B cell (primary cell): ENCODE measurements around the gene IGLL5. TPM values are rescaled to one million over a fixed set of nuclear protein-coding genes. Genes with fewer than 3 reads are reported as not detected.
A peak's percentile ranks its signal among the peaks of the same experiment; 100 is the strongest.
"Not testable (repeated sequence)": the region's sequence is repeated elsewhere in the genome, so short reads cannot be mapped to it uniquely, and the experiment has no call there.

Source experiments
- ATAC-seq: fragments of 200-7000 bp; cut with Tn5 transposase; one replicate; pipeline ENCODE4 v1.10.0; 2021; ENCODE audit warnings: low read depth, mild to moderate bottlenecking, moderate number of reproducible peaks, moderate library complexity
- CTCF ChIA-PET: fragments of 350-600 bp; sonication (Branson Sonifier 250); formaldehyde crosslinking; loops from one replicate; lab custom pipeline; 2021; ENCODE audit warnings: antibody characterized with exemption, inconsistent platforms; lab: Charles Lee
- POLR2A ChIA-PET: fragments of 350-600 bp; sonication (Branson Sonifier 250); formaldehyde crosslinking; loops from one replicate; lab custom pipeline; 2021; ENCODE audit warnings: antibody characterized with exemption; lab: Charles Lee
- DNase-seq: peaks from one replicate; pipeline ENCODE4 v3.0.0; 2013
- H2AFZ ChIP-seq: 2 replicates; pipeline ENCODE4 v1.6.1; 2012; ENCODE audit warnings: mild to moderate bottlenecking, low read depth, low read length; ENCODE audit not compliant: insufficient read depth, poor library complexity, severe bottlenecking
- H3K27ac ChIP-seq, 2 donors: 1 replicate in 1 of 2; 2 replicates in 1 of 2; pipeline ENCODE4 v1.5.1; 2012 to 2013; ENCODE audit warnings: low read length in 2 of 2, mild to moderate bottlenecking in 2 of 2, moderate library complexity in 1 of 2
- H3K27me3 ChIP-seq, 4 experiments: fragments of 200-600 bp in 1 of 4; sonication (generic) in 1 of 4; replicated peaks in 1 of 4; 1 replicate in 2 of 4; 2 replicates in 2 of 4; pipeline versions ENCODE4 v1.6.1 to v1.7.0; 2013 to 2016; ENCODE audit warnings: low read length in 3 of 4, mild to moderate bottlenecking in 2 of 4, mixed read lengths in 1 of 4, moderate library complexity in 1 of 4; ENCODE audit not compliant: insufficient read depth in 4 of 4, control insufficient read depth in 3 of 4; ENCODE audit errors: control extremely low read depth in 1 of 4
- H3K36me3 ChIP-seq, 2 experiments: replicated peaks in 1 of 2; 1 replicate in 1 of 2; 2 replicates in 1 of 2; pipeline versions ENCODE4 v1.6.1 to v1.7.1; 2013; ENCODE audit warnings: low read length in 1 of 2; ENCODE audit not compliant: insufficient read depth in 2 of 2, control insufficient read depth in 1 of 2; ENCODE audit errors: control extremely low read depth in 1 of 2, extremely low read depth in 1 of 2
- H3K4me1 ChIP-seq, 2 donors: fragments of 200-600 bp in 1 of 2; sonication (generic) in 1 of 2; 1 replicate in 1 of 2; 2 replicates in 1 of 2; pipeline versions ENCODE4 v1.5.1 to v1.6.1; 2013 to 2017; ENCODE audit warnings: low read length in 2 of 2; ENCODE audit not compliant: control insufficient read depth in 2 of 2, insufficient read depth in 2 of 2
- H3K4me2 ChIP-seq: replicated peaks from 2 replicates; pipeline ENCODE3; 2012; ENCODE audit warnings: mild to moderate bottlenecking, low read depth, low read length; ENCODE audit not compliant: poor library complexity, severe bottlenecking
- H3K4me3 ChIP-seq, 5 experiments: fragments of 200-600 bp in 1 of 5; sonication (generic) in 1 of 5; 1 replicate in 3 of 5; 2 replicates in 2 of 5; pipeline versions ENCODE4 v1.5.1 to v1.7.0; 2011 to 2016; ENCODE audit warnings: low read length in 4 of 5, mild to moderate bottlenecking in 4 of 5, low read depth in 2 of 5, control low read depth in 1 of 5, moderate library complexity in 1 of 5; ENCODE audit not compliant: insufficient read depth in 1 of 5; ENCODE audit errors: control extremely low read depth in 1 of 5, extremely low read depth in 1 of 5
- H3K79me2 ChIP-seq: fragments of 200-600 bp; sonication (generic); one replicate; pipeline ENCODE4 v1.6.0; 2016; ENCODE audit warnings: low read length; ENCODE audit not compliant: control insufficient read depth, insufficient read depth
- H3K9ac ChIP-seq: fragments of 200-600 bp; sonication (generic); 2 replicates; pipeline ENCODE4 v1.6.1; 2017; ENCODE audit warnings: mild to moderate bottlenecking, low read length, moderate library complexity
- H3K9me3 ChIP-seq, 3 donors: one replicate each; pipeline versions ENCODE4 v1.6.1 to v1.7.1; 2013; ENCODE audit warnings: low read length in 2 of 3; ENCODE audit not compliant: control insufficient read depth in 2 of 3, insufficient read depth in 1 of 3; ENCODE audit errors: control extremely low read depth in 1 of 3
- H4K20me1 ChIP-seq: 2 replicates; pipeline ENCODE4 v1.6.0; 2012; ENCODE audit warnings: mild to moderate bottlenecking, low read length; ENCODE audit not compliant: insufficient read depth, control insufficient read depth, poor library complexity, severe bottlenecking
- H3K27ac Mint-ChIP-seq: one replicate; pipeline ENCODE4 v1.8.0; 2021; ENCODE audit warnings: mixed read lengths
- H3K27me3 Mint-ChIP-seq: one replicate; pipeline ENCODE4 v1.8.0; 2021; ENCODE audit warnings: mixed read lengths
- H3K4me1 Mint-ChIP-seq: one replicate; pipeline ENCODE4 v1.8.0; 2021; ENCODE audit warnings: mixed read lengths
- H3K4me3 Mint-ChIP-seq: one replicate; pipeline ENCODE4 v1.8.0; 2021; ENCODE audit warnings: mixed read lengths
- H3K9me3 Mint-ChIP-seq: one replicate; pipeline ENCODE4 v1.8.0; 2022; ENCODE audit warnings: mixed read lengths; ENCODE audit not compliant: insufficient read depth
- EZH2 ChIP-seq: IDR thresholded peaks from 2 replicates; pipeline ENCODE4 v1.6.1; 2012; ENCODE audit warnings: borderline replicate concordance, low read depth, mild to moderate bottlenecking, moderate library complexity, low read length; ENCODE audit not compliant: insufficient read depth, poor library complexity, severe bottlenecking
- WGBS: methylation state at CpG from one replicate; pipeline ENCODE4 v1.1.5; 2013; ENCODE audit warnings: missing lambda C conversion rate; ENCODE audit not compliant: insufficient coverage; 5-methylcytosine and 5-hydroxymethylcytosine counted together
- intact Hi-C: fragments of 100-400 bp; cut with micrococcal nuclease; formaldehyde crosslinking; loops from one replicate; pipeline ENCODE4 v1.10.0; 2022
- polyA plus RNA-seq: library from polyadenylated mRNA; depleted of rRNA; stranded (reverse); fragments of >200 nt; gene quantifications from 2 replicates; pipeline ENCODE4 v1.2.3, GENCODE V29; 2012
- total RNA-seq, 2 donors: library from RNA; stranded (reverse); fragments of 120-200 nt in 1 of 2; gene quantifications; 1 replicate in 1 of 2; 2 replicates in 1 of 2; pipeline versions ENCODE4 v1.2.3 to v1.2.4, GENCODE V29; 2013 to 2022
- TF ChIP-seq, protein P1 (sequence below): fragments of 200-600 bp; IDR thresholded peaks from one replicate; pipeline ENCODE4 v1.8.0; 2022; ENCODE audit warnings: antibody characterized with exemption, mild to moderate bottlenecking

Gene IGLL5
- total and polyA plus RNA-seq, 2 donors (not counting 1 experiment from before 2014, with no cell fraction given) = 39.8 to 365 TPM

DNA sequence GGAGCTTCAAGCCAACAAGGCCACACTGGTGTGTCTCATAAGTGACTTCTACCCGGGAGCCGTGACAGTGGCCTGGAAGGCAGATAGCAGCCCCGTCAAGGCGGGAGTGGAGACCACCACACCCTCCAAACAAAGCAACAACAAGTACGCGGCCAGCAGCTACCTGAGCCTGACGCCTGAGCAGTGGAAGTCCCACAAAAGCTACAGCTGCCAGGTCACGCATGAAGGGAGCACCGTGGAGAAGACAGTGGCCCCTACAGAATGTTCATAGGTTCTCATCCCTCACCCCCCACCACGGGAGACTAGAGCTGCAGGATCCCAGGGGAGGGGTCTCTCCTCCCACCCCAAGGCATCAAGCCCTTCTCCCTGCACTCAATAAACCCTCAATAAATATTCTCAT, 18.8 kb downstream of the IGLL5 start:
- no CpG with 5 or more reads among the region's 10 CpGs for WGBS
- H3K4me2 ChIP-seq, intact Hi-C loops, H3K36me3 ChIP-seq, H3K9me3 ChIP-seq, H3K9ac ChIP-seq, H3K27me3 ChIP-seq, H4K20me1 ChIP-seq, H2AFZ ChIP-seq, ATAC-seq, DNase-seq, H3K27me3 Mint-ChIP-seq, H3K9me3 Mint-ChIP-seq: not testable (repeated sequence)
- Histone ChIP-seq H3K27ac (peak overlapping the region in 1 of 2 donors; percentile 54), H3K4me3 (peak overlapping the region in 2 of 5 experiments; percentile 2 to 29), H3K79me2 (peaks cover 34% of the 10 kb centered on the region), H3K4me1 (peaks cover 58 to 78% of the 10 kb centered on the region in 2 donors)
- Mint-ChIP-seq H3K27ac (peak overlapping the region; percentile 47), H3K4me3 (peak overlapping the region; percentile 65), H3K4me1 (peaks cover 86% of the 10 kb centered on the region)
- ChIA-PET CTCF (interaction anchor here (1.0 to 1.4 kb wide), 3 partner anchors 9 to 48 kb away, joined by 3 read pairs; no protein-coding TSS in a partner anchor), POLR2A (interaction anchor here (0.7 to 1.6 kb wide), 2 partner anchors 26 to 29 kb away, joined by 3 to 9 read pairs; no protein-coding TSS in a partner anchor)

DNA sequence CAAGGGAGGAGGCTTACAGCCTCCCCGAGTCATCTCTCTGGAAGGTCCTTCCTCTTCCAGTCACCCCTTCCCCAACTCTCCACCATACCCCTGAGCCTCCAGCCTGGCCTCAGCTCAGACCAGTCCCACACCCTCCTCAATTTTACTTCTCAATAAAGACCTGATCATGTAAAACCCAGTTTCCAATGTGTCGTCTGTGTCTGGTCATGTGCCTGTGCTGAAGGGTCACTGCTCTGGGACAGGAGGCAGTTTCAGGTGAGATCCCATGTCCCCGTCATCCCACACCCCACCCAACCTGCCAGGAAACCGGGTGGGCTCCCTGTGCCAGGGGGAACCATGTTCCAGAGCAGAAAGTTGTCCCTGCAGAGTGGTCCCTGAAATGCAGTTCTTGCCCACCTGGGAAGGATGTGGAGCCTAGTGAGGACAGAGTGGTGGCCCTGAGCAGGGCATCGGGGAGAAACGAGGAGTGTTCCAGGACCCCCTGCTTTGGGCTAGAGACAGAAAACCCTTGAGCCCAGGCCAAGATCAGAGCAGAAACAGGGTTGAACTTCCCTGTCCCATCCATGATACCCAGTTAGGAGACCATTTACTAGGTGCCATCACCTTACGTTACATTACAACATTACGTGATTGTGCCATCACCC, 19.4 kb downstream of the IGLL5 start:
- H3K27me3 ChIP-seq = no peaks in the 10 kb centered on the region
- Mint-ChIP-seq H3K4me3 (peak overlapping the region; percentile 65), H3K4me1 (peaks cover 85% of the 10 kb centered on the region), H3K27ac (peak overlapping the region; percentile 92), H3K9me3 (no peaks in the 10 kb centered on the region), H3K27me3 (no peaks in the 10 kb centered on the region)
- peak overlapping the region; percentile 37 for H3K4me2 ChIP-seq
- intact Hi-C loops = no loop called here
- 83% methylated on average over 6 of the region's 8 CpGs for WGBS
- ChIA-PET CTCF (interaction anchor here (0.5 to 1.4 kb wide), 5 partner anchors 10 to 223 kb away, joined by 3 to 6 read pairs (median 3); no protein-coding TSS in a partner anchor), POLR2A (interaction anchor here (0.7 to 1.6 kb wide), 4 partner anchors 22 to 29 kb away, joined by 3 to 9 read pairs (median 4); no protein-coding TSS in a partner anchor)
- DNase-seq (no peak), ATAC-seq (no peak)
- H4K20me1 ChIP-seq = no peaks in the 10 kb centered on the region
- no peak overlapping the region for H3K9ac ChIP-seq
- peak overlapping the region; percentile 54 to 60 for H3K27ac ChIP-seq
- H3K4me1 ChIP-seq = peaks cover 58 to 78% of the 10 kb centered on the region in 2 donors
- no peak for TF ChIP-seq EZH2
- TF ChIP-seq, protein P1, sequence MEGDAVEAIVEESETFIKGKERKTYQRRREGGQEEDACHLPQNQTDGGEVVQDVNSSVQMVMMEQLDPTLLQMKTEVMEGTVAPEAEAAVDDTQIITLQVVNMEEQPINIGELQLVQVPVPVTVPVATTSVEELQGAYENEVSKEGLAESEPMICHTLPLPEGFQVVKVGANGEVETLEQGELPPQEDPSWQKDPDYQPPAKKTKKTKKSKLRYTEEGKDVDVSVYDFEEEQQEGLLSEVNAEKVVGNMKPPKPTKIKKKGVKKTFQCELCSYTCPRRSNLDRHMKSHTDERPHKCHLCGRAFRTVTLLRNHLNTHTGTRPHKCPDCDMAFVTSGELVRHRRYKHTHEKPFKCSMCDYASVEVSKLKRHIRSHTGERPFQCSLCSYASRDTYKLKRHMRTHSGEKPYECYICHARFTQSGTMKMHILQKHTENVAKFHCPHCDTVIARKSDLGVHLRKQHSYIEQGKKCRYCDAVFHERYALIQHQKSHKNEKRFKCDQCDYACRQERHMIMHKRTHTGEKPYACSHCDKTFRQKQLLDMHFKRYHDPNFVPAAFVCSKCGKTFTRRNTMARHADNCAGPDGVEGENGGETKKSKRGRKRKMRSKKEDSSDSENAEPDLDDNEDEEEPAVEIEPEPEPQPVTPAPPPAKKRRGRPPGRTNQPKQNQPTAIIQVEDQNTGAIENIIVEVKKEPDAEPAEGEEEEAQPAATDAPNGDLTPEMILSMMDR = no peak
- H3K79me2 ChIP-seq = peaks cover 27% of the 10 kb centered on the region
- H3K36me3 ChIP-seq = peaks cover 0 to 4% of the 10 kb centered on the region in 2 experiments
- peak overlapping the region in 3 of 5 experiments; percentile 2 to 29 (median 2) for H3K4me3 ChIP-seq
- H2AFZ ChIP-seq = no peak overlapping the region
- H3K9me3 ChIP-seq = peaks cover 0 to 7% (median 0%) of the 10 kb centered on the region in 3 donors
